Kidney (tissue), 14 donors: ENCODE results near the gene GRIN2A. TPM values are rescaled to one million over a fixed set of nuclear protein-coding genes. Genes with fewer than 3 reads are reported as not detected.
A peak's percentile ranks its signal among the peaks of the same experiment; 100 is the strongest.

Experiments used
- DNase-seq, 5 donors: peaks; one replicate each; pipeline ENCODE4 v3.0.0-alpha.2; 2013 to 2020
- FAIRE-seq: peaks from 2 replicates; lab custom pipeline; 2012; peaks lifted over from hg19 to GRCh38; lab: Jason Lieb, UNC
- H3K27ac ChIP-seq, 2 donors: one replicate each; pipeline ENCODE4 v1.7.0; 2013; ENCODE audit warnings: low read depth in 2 of 2, low read length in 2 of 2, inconsistent platforms in 1 of 2
- H3K27me3 ChIP-seq: one replicate; pipeline ENCODE4 v1.7.1; 2013; ENCODE audit warnings: low read length, inconsistent platforms; ENCODE audit not compliant: control insufficient read depth, insufficient read depth
- H3K36me3 ChIP-seq, 3 donors: one replicate each; pipeline versions ENCODE4 v1.7.0 to v1.7.1; 2013; ENCODE audit warnings: low read length in 3 of 3, control low read depth in 1 of 3, inconsistent platforms in 1 of 3; ENCODE audit not compliant: insufficient read depth in 3 of 3, control insufficient read depth in 2 of 3
- H3K4me1 ChIP-seq, 3 donors: one replicate each; pipeline versions ENCODE4 v1.7.0 to v1.7.1; 2013; ENCODE audit warnings: low read length in 3 of 3, inconsistent platforms in 1 of 3, low read depth in 1 of 3; ENCODE audit not compliant: control insufficient read depth in 2 of 3, insufficient read depth in 2 of 3
- H3K4me3 ChIP-seq, 3 donors: one replicate each; pipeline versions ENCODE4 v1.7.0 to v1.8.1; 2013; ENCODE audit warnings: low read length in 3 of 3, control low read depth in 1 of 3, inconsistent platforms in 1 of 3
- H3K9ac ChIP-seq, 3 donors: one replicate each; pipeline versions ENCODE4 v1.7.0 to v1.7.1; 2013; ENCODE audit warnings: low read length in 3 of 3, control low read depth in 1 of 3, inconsistent platforms in 1 of 3
- H3K9me3 ChIP-seq, 3 donors: one replicate each; pipeline versions ENCODE4 v1.7.0 to v1.7.1; 2013; ENCODE audit warnings: low read length in 3 of 3, control low read depth in 1 of 3, inconsistent platforms in 1 of 3; ENCODE audit not compliant: control insufficient read depth in 2 of 3, insufficient read depth in 1 of 3
- CTCF ChIP-seq: IDR thresholded peaks from 3 replicates; pipeline ENCODE4 v1.5.1; 2012; ENCODE audit warnings: mild to moderate bottlenecking, moderate library complexity, borderline replicate concordance; ENCODE audit not compliant: insufficient read depth; ENCODE audit errors: extremely low read depth
- intact Hi-C: fragments of 100-400 bp; cut with DNase I; formaldehyde crosslinking; loops from one replicate; pipeline ENCODE4 v1.11.1; 2022
- polyA plus RNA-seq: library from polyadenylated mRNA; stranded (reverse); fragments of 350-450 nt; fragmentation: Illumina TruSeq; extraction: RNeasy Lipid Tissue Mini Kit (QIAGEN cat#74804); gene quantifications from one replicate; pipeline ENCODE4 v1.2.3, GENCODE V29; 2014; ENCODE audit warnings: low read depth, low replicate concordance; ENCODE audit not compliant: insufficient read depth
- total RNA-seq: library from RNA; stranded (reverse); fragmentation: NEBNext Ultra II Directional; extraction: Animal tissue kit (Norgen Biotek cat#: 25700); gene quantifications from one replicate; pipeline ENCODE4 v1.2.1, GENCODE V29; 2021
- donor health status: control.
- donor health status: control.
- donor health status: control.
- donor health status: control.
- donor health status: control.
- donor health status: DM: yes; HTN: yes; CAD: no.
- donor health status: Normal renal cell carcinoma (clear cell type).

The GRIN2A gene
- total and polyA plus RNA-seq, 2 donors from 2014 or later: 0.28 to 6.5 TPM

GRCh38 chr16:9969580-9969979 lies 212.6 kb downstream of the GRIN2A start:
- DNase-seq: no peak
- Histone ChIP-seq H3K9ac (no peak overlapping the region), H3K9me3 (no peaks in the 10 kb centered on the region), H3K4me3 (no peak overlapping the region), H3K36me3 (no peaks in the 10 kb centered on the region), H3K27me3 (no peaks in the 10 kb centered on the region), H3K4me1 (peaks cover 0 to 7% (median 0%) of the 10 kb centered on the region in 3 donors), H3K27ac (peak overlapping the region in 1 of 2 donors; percentile 8)
- intact Hi-C loops: no loop called here
- peak; percentile 9 for TF ChIP-seq CTCF
- FAIRE-seq: no peak

GRCh38 chr16:9966569-9967157 lies 215.6 kb downstream of the GRIN2A start:
- peaks cover 0 to 5% (median 0%) of the 10 kb centered on the region in 3 donors for H3K4me1 ChIP-seq
- no peak overlapping the region for H3K27ac ChIP-seq
- no peak overlapping the region for H3K9ac ChIP-seq
- FAIRE-seq (no peak), DNase-seq (no peak)
- no peaks in the 10 kb centered on the region for H3K36me3 ChIP-seq
- no peak overlapping the region for H3K4me3 ChIP-seq
- intact Hi-C loops: no loop called here
- TF ChIP-seq CTCF: no peak
- no peaks in the 10 kb centered on the region for H3K27me3 ChIP-seq
- no peaks in the 10 kb centered on the region for H3K9me3 ChIP-seq

- Histone ChIP-seq H3K4me3 (no peak overlapping the region), H3K27ac (no peak overlapping the region), H3K9me3 (no peaks in the 10 kb centered on the region), H3K36me3 (no peaks in the 10 kb centered on the region), H3K27me3 (no peaks in the 10 kb centered on the region), H3K9ac (no peak overlapping the region), H3K4me1 (no peaks in the 10 kb centered on the region)
- intact Hi-C loops: no loop called here
- FAIRE-seq (no peak), DNase-seq (peak in 2 of 5 donors; percentile 25 to 43)
- TF ChIP-seq CTCF: no peak
Observed at GRCh38 chr16:9965079-9965478, 217.1 kb downstream of the GRIN2A start.

- H3K27me3 ChIP-seq: no peaks in the 10 kb centered on the region
- DNase-seq: no peak
- intact Hi-C loops: no loop called here
- no peak overlapping the region for H3K27ac ChIP-seq
- H3K9me3 ChIP-seq: no peaks in the 10 kb centered on the region
- no peak overlapping the region for H3K4me3 ChIP-seq
- no peaks in the 10 kb centered on the region for H3K4me1 ChIP-seq
- no peak overlapping the region for H3K9ac ChIP-seq
- no peaks in the 10 kb centered on the region for H3K36me3 ChIP-seq
- FAIRE-seq: no peak
- no peak for TF ChIP-seq CTCF
Observed at GRCh38 chr16:9964426-9964825, 217.8 kb downstream of the GRIN2A start.
